NCI-H1694 treated with DMSO at 0.1 percent for 48 hours (cell line): ENCODE data around the gene CALML5.

Source experiments
- DNase-seq: peaks from one replicate; lab custom pipeline; 2025; lab: John Stamatoyannopoulos, UW

CALML5 gene

GRCh38 chr10:5500910-5501309, 1.5 kb upstream of the CALML5 start:
- no peak for DNase-seq

- DNase-seq: no peak
These were observed 846 bp upstream of the CALML5 start for GRCh38 chr10:5500162-5500670.

GRCh38 chr10:5498791-5499492, 428 bp downstream of the CALML5 start:
- no peak for DNase-seq

- no peak for DNase-seq
These were observed 1.2 kb downstream of the CALML5 start for GRCh38 chr10:5497948-5498730.

- no peak for DNase-seq
These were observed 2.1 kb downstream of the CALML5 start for GRCh38 chr10:5497289-5497688.

GRCh38 chr10:5496261-5497250, 2.8 kb downstream of the CALML5 start:
- no peak for DNase-seq

GRCh38 chr10:5494611-5495010, 4.8 kb downstream of the CALML5 start:
- DNase-seq: no peak

- DNase-seq: no peak
These were observed 5.7 kb downstream of the CALML5 start for GRCh38 chr10:5493691-5494090.

- DNase-seq: no peak
These were observed 6.3 kb downstream of the CALML5 start for GRCh38 chr10:5492929-5493576.

GRCh38 chr10:5492322-5492855, 7.0 kb downstream of the CALML5 start:
- DNase-seq: no peak

GRCh38 chr10:5491477-5491876, 7.9 kb downstream of the CALML5 start:
- DNase-seq: no peak

GRCh38 chr10:5490698-5491464, 8.5 kb downstream of the CALML5 start:
- no peak for DNase-seq

GRCh38 chr10:5490032-5490431, 9.3 kb downstream of the CALML5 start:
- no peak for DNase-seq

- DNase-seq: no peak
These were observed 10.9 kb downstream of the CALML5 start for GRCh38 chr10:5488272-5489161.

- no peak for DNase-seq
These were observed 12.5 kb downstream of the CALML5 start for GRCh38 chr10:5486853-5487235.

- no peak for DNase-seq
These were observed 13.2 kb downstream of the CALML5 start for GRCh38 chr10:5485948-5486852.

- no peak for DNase-seq
These were observed 14.1 kb downstream of the CALML5 start for GRCh38 chr10:5485290-5485689.

GRCh38 chr10:5484205-5484604, 15.2 kb downstream of the CALML5 start:
- no peak for DNase-seq
